Activated CD4-positive, alpha-beta T cell treated with anti-CD3 and anti-CD28 coated beads, Interleukin-2, amount 50 U/mL, for 24 hours (primary cell): ENCODE measurements around the gene SETMAR.
"Not testable (repeated sequence)": the region's sequence is repeated elsewhere in the genome, so short reads cannot be mapped to it uniquely, and the experiment has no call there.

ENCODE experiments used
- DNase-seq, 2 donors: peaks; one replicate each; pipeline ENCODE4 v3.0.0-alpha.2; 2020; ENCODE audit warnings: low read depth in 1 of 2, low spot score in 1 of 2

SETMAR gene

GRCh38 chr3:4313606-4314293, 10.6 kb downstream of the SETMAR start:
- no peak for DNase-seq

- DNase-seq = no peak
Observed at GRCh38 chr3:4314688-4315087, 11.5 kb downstream of the SETMAR start.

- no peak for DNase-seq
Observed at GRCh38 chr3:4320096-4320911, 17.1 kb downstream of the SETMAR start.

- no peak for DNase-seq
Observed at GRCh38 chr3:4321732-4322131, 18.6 kb downstream of the SETMAR start.

- no peak for DNase-seq
Observed at GRCh38 chr3:4322635-4323034, 19.5 kb downstream of the SETMAR start.

- DNase-seq = no peak
Observed at GRCh38 chr3:4323246-4324027, 20.3 kb downstream of the SETMAR start.

GRCh38 chr3:4326868-4327267, 23.7 kb downstream of the SETMAR start:
- no peak for DNase-seq

- DNase-seq = not testable (repeated sequence)
Observed at GRCh38 chr3:4329806-4330205, 26.6 kb downstream of the SETMAR start.

- no peak for DNase-seq
Observed at GRCh38 chr3:4332111-4332510, 28.9 kb downstream of the SETMAR start.

GRCh38 chr3:4332574-4332973, 29.4 kb downstream of the SETMAR start:
- DNase-seq = no peak

- no peak for DNase-seq
Observed at GRCh38 chr3:4332991-4333390, 29.8 kb downstream of the SETMAR start.

- no peak for DNase-seq
Observed at GRCh38 chr3:4334548-4334947, 31.4 kb downstream of the SETMAR start.

GRCh38 chr3:4335840-4336562, 32.8 kb downstream of the SETMAR start:
- no peak for DNase-seq

GRCh38 chr3:4336850-4337546, 33.8 kb downstream of the SETMAR start:
- DNase-seq = no peak

- no peak for DNase-seq
Observed at GRCh38 chr3:4338751-4339150, 35.6 kb downstream of the SETMAR start.

GRCh38 chr3:4340077-4340410, 36.9 kb downstream of the SETMAR start:
- DNase-seq = no peak

- no peak for DNase-seq
Observed at GRCh38 chr3:4340411-4341335, 37.5 kb downstream of the SETMAR start.

GRCh38 chr3:4341336-4341675, 38.1 kb downstream of the SETMAR start:
- DNase-seq = no peak

- no peak for DNase-seq
Observed at GRCh38 chr3:4343258-4343657, 40.1 kb downstream of the SETMAR start.

GRCh38 chr3:4350789-4351163, 47.6 kb downstream of the SETMAR start:
- DNase-seq = peak in 1 of 2 donors; percentile 46
